ENCODE results near the gene EMP2. TPM values are rescaled to one million over a fixed set of nuclear protein-coding genes. Genes with fewer than 3 reads are reported as not detected.

The EMP2 gene
- polyA plus RNA-seq, 1 donor from 2014 or later: 0.14 TPM

DNA sequence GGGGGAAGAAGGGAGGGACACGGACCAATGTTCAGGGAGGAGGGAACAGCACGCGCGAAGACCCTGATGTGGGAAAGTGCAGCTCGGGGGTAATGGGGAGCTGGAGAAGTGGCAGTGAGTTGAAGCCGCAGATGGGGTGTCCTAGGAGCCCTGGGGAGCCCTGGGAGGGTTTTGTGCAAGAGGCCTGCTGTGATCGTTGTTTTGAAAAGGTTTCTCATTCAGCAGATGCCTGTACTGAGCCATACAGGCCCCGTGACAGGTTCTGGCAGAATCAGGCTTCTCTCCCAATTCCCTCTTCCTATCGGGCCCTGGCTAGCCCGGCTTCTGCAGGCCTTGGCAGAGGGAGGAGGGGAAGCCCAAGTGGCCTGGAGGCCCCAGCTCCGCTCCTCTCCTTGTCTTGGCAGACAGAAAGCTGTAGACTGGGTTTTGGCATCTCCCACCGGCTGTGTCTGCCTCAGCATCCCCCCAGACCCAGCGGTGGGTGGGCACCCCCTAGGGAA lies 38.4 kb upstream of the EMP2 start:
- Histone ChIP-seq H3K36me3 (ENCODE audit: insufficient read depth, low read length) (no peaks in the 10 kb centered on the region), H3K4me2 (ENCODE audit: low read length) (no peak overlapping the region), H3K27ac (ENCODE audit: low read length) (no peak overlapping the region), H3K9ac (ENCODE audit: low read length) (no peak overlapping the region), H3K79me2 (replicated peaks; ENCODE audit: insufficient read depth, low read length) (no peaks in the 10 kb centered on the region), H2AFZ (ENCODE audit: low read depth, low read length) (no peak overlapping the region), H3K27me3 (ENCODE audit: insufficient read depth, low read depth, low read length) (no peaks in the 10 kb centered on the region), H3K9me3 (ENCODE audit: low read length) (no peaks in the 10 kb centered on the region), H3K4me3 (ENCODE audit: low read length) (no peak overlapping the region), H3K9me2 (ENCODE audit: insufficient read depth, low read length) (no peaks in the 10 kb centered on the region), H3F3A (ENCODE audit: insufficient read depth, low read length, poor library complexity, severe bottlenecking) (no peaks in the 10 kb centered on the region), H4K20me1 (ENCODE audit: insufficient read depth) (no peaks in the 10 kb centered on the region)
- TF ChIP-seq, protein P1, sequence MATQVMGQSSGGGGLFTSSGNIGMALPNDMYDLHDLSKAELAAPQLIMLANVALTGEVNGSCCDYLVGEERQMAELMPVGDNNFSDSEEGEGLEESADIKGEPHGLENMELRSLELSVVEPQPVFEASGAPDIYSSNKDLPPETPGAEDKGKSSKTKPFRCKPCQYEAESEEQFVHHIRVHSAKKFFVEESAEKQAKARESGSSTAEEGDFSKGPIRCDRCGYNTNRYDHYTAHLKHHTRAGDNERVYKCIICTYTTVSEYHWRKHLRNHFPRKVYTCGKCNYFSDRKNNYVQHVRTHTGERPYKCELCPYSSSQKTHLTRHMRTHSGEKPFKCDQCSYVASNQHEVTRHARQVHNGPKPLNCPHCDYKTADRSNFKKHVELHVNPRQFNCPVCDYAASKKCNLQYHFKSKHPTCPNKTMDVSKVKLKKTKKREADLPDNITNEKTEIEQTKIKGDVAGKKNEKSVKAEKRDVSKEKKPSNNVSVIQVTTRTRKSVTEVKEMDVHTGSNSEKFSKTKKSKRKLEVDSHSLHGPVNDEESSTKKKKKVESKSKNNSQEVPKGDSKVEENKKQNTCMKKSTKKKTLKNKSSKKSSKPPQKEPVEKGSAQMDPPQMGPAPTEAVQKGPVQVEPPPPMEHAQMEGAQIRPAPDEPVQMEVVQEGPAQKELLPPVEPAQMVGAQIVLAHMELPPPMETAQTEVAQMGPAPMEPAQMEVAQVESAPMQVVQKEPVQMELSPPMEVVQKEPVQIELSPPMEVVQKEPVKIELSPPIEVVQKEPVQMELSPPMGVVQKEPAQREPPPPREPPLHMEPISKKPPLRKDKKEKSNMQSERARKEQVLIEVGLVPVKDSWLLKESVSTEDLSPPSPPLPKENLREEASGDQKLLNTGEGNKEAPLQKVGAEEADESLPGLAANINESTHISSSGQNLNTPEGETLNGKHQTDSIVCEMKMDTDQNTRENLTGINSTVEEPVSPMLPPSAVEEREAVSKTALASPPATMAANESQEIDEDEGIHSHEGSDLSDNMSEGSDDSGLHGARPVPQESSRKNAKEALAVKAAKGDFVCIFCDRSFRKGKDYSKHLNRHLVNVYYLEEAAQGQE (IDR thresholded peaks at IDR 0.05; ENCODE audit: borderline replicate concordance): no peak
- TF ChIP-seq MXI1 (conservative IDR thresholded peaks at IDR 0.05; ENCODE audit: poor library complexity, severe bottlenecking) (no peak), POLR2AphosphoS5 (IDR thresholded peaks at IDR 0.05) (no peak), SMC3 (conservative IDR thresholded peaks at IDR 0.05; ENCODE audit: poor library complexity) (no peak), EP300 (conservative IDR thresholded peaks at IDR 0.05; ENCODE audit: poor library complexity, severe bottlenecking) (no peak), TAF1 (IDR thresholded peaks at IDR 0.05; ENCODE audit: low read depth) (no peak), EZH2 (IDR thresholded peaks at IDR 0.05; ENCODE audit: borderline replicate concordance, insufficient read depth, low read length, poor library complexity, severe bottlenecking) (no peak), RAD21 (conservative IDR thresholded peaks at IDR 0.05) (no peak)
- TF ChIP-seq, protein P2, sequence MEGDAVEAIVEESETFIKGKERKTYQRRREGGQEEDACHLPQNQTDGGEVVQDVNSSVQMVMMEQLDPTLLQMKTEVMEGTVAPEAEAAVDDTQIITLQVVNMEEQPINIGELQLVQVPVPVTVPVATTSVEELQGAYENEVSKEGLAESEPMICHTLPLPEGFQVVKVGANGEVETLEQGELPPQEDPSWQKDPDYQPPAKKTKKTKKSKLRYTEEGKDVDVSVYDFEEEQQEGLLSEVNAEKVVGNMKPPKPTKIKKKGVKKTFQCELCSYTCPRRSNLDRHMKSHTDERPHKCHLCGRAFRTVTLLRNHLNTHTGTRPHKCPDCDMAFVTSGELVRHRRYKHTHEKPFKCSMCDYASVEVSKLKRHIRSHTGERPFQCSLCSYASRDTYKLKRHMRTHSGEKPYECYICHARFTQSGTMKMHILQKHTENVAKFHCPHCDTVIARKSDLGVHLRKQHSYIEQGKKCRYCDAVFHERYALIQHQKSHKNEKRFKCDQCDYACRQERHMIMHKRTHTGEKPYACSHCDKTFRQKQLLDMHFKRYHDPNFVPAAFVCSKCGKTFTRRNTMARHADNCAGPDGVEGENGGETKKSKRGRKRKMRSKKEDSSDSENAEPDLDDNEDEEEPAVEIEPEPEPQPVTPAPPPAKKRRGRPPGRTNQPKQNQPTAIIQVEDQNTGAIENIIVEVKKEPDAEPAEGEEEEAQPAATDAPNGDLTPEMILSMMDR (IDR thresholded peaks at IDR 0.05; ENCODE audit: poor library complexity, severe bottlenecking): no peak

DNA sequence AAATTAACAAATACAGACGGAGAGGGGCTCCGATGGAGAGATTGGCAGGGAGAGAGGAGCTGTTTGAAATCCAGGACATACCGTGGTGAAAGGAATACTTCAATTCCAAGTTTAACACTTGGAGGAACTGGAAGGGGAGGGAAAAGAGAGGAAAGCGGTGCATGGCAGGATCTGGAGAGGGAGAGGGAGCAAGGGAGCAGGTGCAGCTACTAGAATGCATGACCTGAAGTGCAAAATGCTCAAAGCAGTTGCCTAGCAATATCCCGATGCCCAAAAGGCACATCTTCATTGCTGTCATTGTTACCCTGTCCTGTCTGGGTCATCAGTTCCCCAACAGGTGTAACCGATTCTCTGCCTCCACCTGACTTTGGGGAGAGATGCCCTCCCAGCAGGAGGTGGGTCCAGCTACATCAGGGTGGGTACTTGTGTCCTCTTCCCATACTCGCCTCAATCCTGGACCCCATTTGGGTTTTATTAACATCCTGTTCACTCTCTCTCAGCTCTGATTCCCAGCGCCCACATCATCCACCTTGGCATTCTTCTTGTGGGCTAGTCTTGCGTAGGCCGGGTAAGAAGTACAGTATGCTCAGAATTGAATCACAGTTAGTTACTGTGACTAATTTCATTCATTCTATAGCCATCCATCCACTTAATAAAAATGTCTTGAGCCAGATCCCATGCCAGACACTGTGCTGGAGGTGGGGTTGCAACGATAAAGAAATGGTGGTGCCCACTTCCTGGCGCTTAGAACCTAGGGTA lies 37.4 kb upstream of the EMP2 start:
- H2AFZ ChIP-seq (ENCODE audit: low read depth, low read length): no peak overlapping the region
- no peak overlapping the region for H3K4me2 ChIP-seq (ENCODE audit: low read length)
- TF ChIP-seq, protein P1 (IDR thresholded peaks at IDR 0.05; ENCODE audit: borderline replicate concordance): no peak
- TF ChIP-seq SMC3 (conservative IDR thresholded peaks at IDR 0.05; ENCODE audit: poor library complexity): no peak
- TF ChIP-seq RAD21 (conservative IDR thresholded peaks at IDR 0.05): no peak
- H3K9me2 ChIP-seq (ENCODE audit: insufficient read depth, low read length): no peaks in the 10 kb centered on the region
- H3K79me2 ChIP-seq (replicated peaks; ENCODE audit: insufficient read depth, low read length): no peaks in the 10 kb centered on the region
- no peaks in the 10 kb centered on the region for H3K27me3 ChIP-seq (ENCODE audit: insufficient read depth, low read depth, low read length)
- no peaks in the 10 kb centered on the region for H3K36me3 ChIP-seq (ENCODE audit: insufficient read depth, low read length)
- H3K9me3 ChIP-seq (ENCODE audit: low read length): no peaks in the 10 kb centered on the region
- H4K20me1 ChIP-seq (ENCODE audit: insufficient read depth): no peaks in the 10 kb centered on the region
- H3F3A ChIP-seq (ENCODE audit: insufficient read depth, low read length, poor library complexity, severe bottlenecking): no peaks in the 10 kb centered on the region
- no peak overlapping the region for H3K9ac ChIP-seq (ENCODE audit: low read length)
- H3K27ac ChIP-seq (ENCODE audit: low read length): no peak overlapping the region
- no peak overlapping the region for H3K4me3 ChIP-seq (ENCODE audit: low read length)

All from neural cell (in vitro differentiated cells).